DND-41 (cell line): Measurements from ENCODE around the gene STRN.
"Not testable (repeated sequence)": the region's sequence is repeated elsewhere in the genome, so short reads cannot be mapped to it uniquely, and the experiment has no call there.

Experiments used
- ATAC-seq: fragments of 200-7000 bp; cut with Tn5 transposase; 3 replicates; pipeline ENCODE4 v1.9.1; 2021; ENCODE audit warnings: low read depth; ENCODE audit not compliant: insufficient read depth
- DNase-seq: peaks from one replicate; pipeline ENCODE4 v3.0.0-alpha.2; 2020
- H2AFZ ChIP-seq: 2 replicates; pipeline ENCODE4 v1.6.0; 2012; ENCODE audit warnings: low read depth, low read length
- H3K27ac ChIP-seq: 2 replicates; pipeline ENCODE4 v1.5.1; 2012; ENCODE audit warnings: low read length, inconsistent platforms
- H3K27me3 ChIP-seq: fragments of 200-600 bp; sonication (generic); 2 replicates; pipeline ENCODE4 v1.6.0; 2012; ENCODE audit warnings: low read length, mild to moderate bottlenecking, inconsistent platforms; ENCODE audit not compliant: insufficient read depth, poor library complexity
- H3K36me3 ChIP-seq: 2 replicates; pipeline ENCODE4 v1.5.1; 2012; ENCODE audit warnings: low read length, inconsistent platforms; ENCODE audit not compliant: insufficient read depth
- H3K4me1 ChIP-seq: 2 replicates; pipeline ENCODE4 v1.5.1; 2012; ENCODE audit warnings: mild to moderate bottlenecking, low read length; ENCODE audit not compliant: insufficient read depth
- H3K4me2 ChIP-seq: 2 replicates; pipeline ENCODE4 v1.6.0; 2012; ENCODE audit warnings: mild to moderate bottlenecking, moderate library complexity, low read length, inconsistent platforms; ENCODE audit not compliant: insufficient read depth
- H3K4me3 ChIP-seq, 2 experiments: fragments of 200-600 bp in 1 of 2; shearing (Covaris generic) in 1 of 2; 2 replicates each; pipeline ENCODE4 v1.5.1; 2012 to 2016; ENCODE audit warnings: inconsistent platforms in 2 of 2, low read length in 2 of 2, mild to moderate bottlenecking in 2 of 2, low read depth in 1 of 2, moderate library complexity in 1 of 2
- H3K79me2 ChIP-seq: 2 replicates; pipeline ENCODE4 v1.6.0; 2012; ENCODE audit warnings: low read length, inconsistent platforms; ENCODE audit not compliant: insufficient read depth
- H3K9ac ChIP-seq: 2 replicates; pipeline ENCODE4 v1.6.0; 2012; ENCODE audit warnings: low read depth, mild to moderate bottlenecking, inconsistent platforms, low read length, moderate library complexity
- H3K9me3 ChIP-seq: 2 replicates; pipeline ENCODE4 v1.5.1; 2012; ENCODE audit warnings: low read length, moderate library complexity, mild to moderate bottlenecking, inconsistent platforms; ENCODE audit not compliant: insufficient read depth, severe bottlenecking
- H4K20me1 ChIP-seq: 2 replicates; pipeline ENCODE4 v1.6.0; 2012; ENCODE audit warnings: low read length; ENCODE audit not compliant: insufficient read depth
- EZH2 ChIP-seq: IDR thresholded peaks from 3 replicates; pipeline ENCODE4 v1.6.1; 2012; ENCODE audit warnings: borderline replicate concordance, low read depth, mild to moderate bottlenecking, moderate library complexity, low read length, inconsistent platforms; ENCODE audit not compliant: severe bottlenecking
- TF ChIP-seq, protein P1 (sequence below): IDR thresholded peaks from 2 replicates; pipeline ENCODE4 v1.5.1; 2012; ENCODE audit warnings: borderline replicate concordance, low read length, moderate library complexity, mild to moderate bottlenecking; ENCODE audit not compliant: poor library complexity, severe bottlenecking; ENCODE audit errors: extremely low read depth

Gene STRN

DNA sequence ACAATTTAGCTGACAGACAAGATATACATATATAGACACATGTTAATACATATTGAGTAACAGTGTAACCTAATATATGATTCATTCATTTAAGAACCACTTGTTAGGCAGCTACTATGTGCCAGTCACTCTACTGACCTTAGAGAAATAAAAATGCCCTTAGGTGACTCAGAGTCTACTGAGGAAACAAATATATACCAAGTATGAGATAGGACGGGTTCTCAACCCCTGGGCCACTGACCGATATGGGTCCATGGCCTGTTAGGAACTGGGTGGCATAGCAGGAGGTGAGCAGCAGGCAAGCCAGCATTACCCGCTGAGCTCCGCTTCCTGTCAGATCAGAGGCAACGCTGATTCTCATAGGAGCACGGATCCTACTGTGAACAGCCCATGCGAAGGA lies 14.8 kb downstream of the STRN start:
- TF ChIP-seq, protein P1, sequence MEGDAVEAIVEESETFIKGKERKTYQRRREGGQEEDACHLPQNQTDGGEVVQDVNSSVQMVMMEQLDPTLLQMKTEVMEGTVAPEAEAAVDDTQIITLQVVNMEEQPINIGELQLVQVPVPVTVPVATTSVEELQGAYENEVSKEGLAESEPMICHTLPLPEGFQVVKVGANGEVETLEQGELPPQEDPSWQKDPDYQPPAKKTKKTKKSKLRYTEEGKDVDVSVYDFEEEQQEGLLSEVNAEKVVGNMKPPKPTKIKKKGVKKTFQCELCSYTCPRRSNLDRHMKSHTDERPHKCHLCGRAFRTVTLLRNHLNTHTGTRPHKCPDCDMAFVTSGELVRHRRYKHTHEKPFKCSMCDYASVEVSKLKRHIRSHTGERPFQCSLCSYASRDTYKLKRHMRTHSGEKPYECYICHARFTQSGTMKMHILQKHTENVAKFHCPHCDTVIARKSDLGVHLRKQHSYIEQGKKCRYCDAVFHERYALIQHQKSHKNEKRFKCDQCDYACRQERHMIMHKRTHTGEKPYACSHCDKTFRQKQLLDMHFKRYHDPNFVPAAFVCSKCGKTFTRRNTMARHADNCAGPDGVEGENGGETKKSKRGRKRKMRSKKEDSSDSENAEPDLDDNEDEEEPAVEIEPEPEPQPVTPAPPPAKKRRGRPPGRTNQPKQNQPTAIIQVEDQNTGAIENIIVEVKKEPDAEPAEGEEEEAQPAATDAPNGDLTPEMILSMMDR: no peak
- ATAC-seq (no peak), DNase-seq (no peak)
- no peak overlapping the region for H3K27ac ChIP-seq
- H2AFZ ChIP-seq: no peak overlapping the region
- no peaks in the 10 kb centered on the region for H3K27me3 ChIP-seq
- H3K4me2 ChIP-seq: no peak overlapping the region
- no peak overlapping the region for H3K4me3 ChIP-seq
- H4K20me1 ChIP-seq: peaks cover 28% of the 10 kb centered on the region; the same call in 1 of the 2 replicates
- H3K79me2 ChIP-seq: peaks cover 73% of the 10 kb centered on the region
- H3K9me3 ChIP-seq: no peaks in the 10 kb centered on the region
- peaks cover 8% of the 10 kb centered on the region for H3K36me3 ChIP-seq
- H3K9ac ChIP-seq: no peak overlapping the region
- no peaks in the 10 kb centered on the region for H3K4me1 ChIP-seq

- TF ChIP-seq, protein P1: no peak
- no peak for TF ChIP-seq EZH2
- DNase-seq (no peak), ATAC-seq (no peak)
- Histone ChIP-seq H3K4me2 (no peak overlapping the region), H3K27me3 (no peaks in the 10 kb centered on the region), H3K4me3 (no peak overlapping the region), H4K20me1 (peaks cover 25% of the 10 kb centered on the region; the same call in 1 of the 2 replicates), H3K9me3 (no peaks in the 10 kb centered on the region), H3K27ac (no peak overlapping the region), H3K9ac (no peak overlapping the region), H3K36me3 (peaks cover 8% of the 10 kb centered on the region), H3K4me1 (no peaks in the 10 kb centered on the region), H2AFZ (no peak overlapping the region), H3K79me2 (peaks cover 68% of the 10 kb centered on the region)
These were observed 15.3 kb downstream of the STRN start for GRCh38 chr2:36951027-36951518.

DNA sequence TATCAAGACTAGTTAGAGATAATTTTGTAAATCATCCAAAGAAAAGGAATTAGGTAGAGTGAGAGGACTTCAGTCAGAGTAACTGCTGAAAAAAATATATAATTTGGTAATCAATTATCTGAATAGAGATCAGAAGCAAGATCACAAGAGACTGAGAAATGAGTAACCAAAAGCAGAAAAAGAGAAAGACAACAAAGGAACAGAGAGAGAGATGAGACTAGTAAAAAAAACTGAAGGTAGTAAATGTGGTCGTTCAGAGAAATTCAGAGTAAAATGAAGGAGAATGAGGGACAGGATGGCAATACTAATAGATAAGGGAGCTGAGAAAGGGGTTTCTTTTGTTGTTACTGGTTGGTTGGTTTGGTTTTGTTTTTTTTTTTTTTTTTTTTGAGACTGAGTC lies 16.5 kb downstream of the STRN start:
- Histone ChIP-seq H4K20me1 (peaks cover 19% of the 10 kb centered on the region; the same call in 1 of the 2 replicates), H3K4me2 (no peak overlapping the region), H3K27me3 (no peaks in the 10 kb centered on the region), H3K9ac (no peak overlapping the region), H2AFZ (no peak overlapping the region), H3K4me1 (no peaks in the 10 kb centered on the region), H3K79me2 (peaks cover 56% of the 10 kb centered on the region), H3K27ac (no peak overlapping the region), H3K4me3 (no peak overlapping the region), H3K36me3 (peaks cover 8% of the 10 kb centered on the region), H3K9me3 (no peaks in the 10 kb centered on the region)
- TF ChIP-seq, protein P1: no peak
- DNase-seq (no peak), ATAC-seq (no peak)

DNA sequence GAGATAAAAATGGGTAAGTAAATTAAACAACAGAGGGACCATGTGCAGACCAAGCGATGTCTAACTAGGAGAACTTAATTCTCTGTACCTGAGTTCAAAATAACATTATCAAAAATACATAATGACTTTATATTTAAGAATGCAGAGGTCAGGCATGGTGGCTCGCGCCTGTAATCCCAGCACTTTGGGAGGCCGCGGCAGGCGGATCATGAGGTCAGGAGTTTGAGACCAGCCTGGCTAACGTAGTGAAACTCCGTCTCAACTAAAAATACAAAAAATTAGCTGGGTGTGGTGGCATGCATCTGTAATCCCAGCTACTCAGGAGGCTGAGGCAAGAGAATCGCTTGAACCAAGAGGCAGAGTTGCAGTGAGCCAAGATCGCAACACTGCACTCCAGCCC lies 21.1 kb downstream of the STRN start:
- H3K4me1 ChIP-seq, H3K4me2 ChIP-seq, H4K20me1 ChIP-seq, H3K9me3 ChIP-seq, DNase-seq, H3K9ac ChIP-seq, H3K27ac ChIP-seq, H3K27me3 ChIP-seq, H3K4me3 ChIP-seq, H3K36me3 ChIP-seq, ATAC-seq, H2AFZ ChIP-seq: not testable (repeated sequence)
- peaks cover 39% of the 10 kb centered on the region for H3K79me2 ChIP-seq
